H1 (cell line): Measurements from ENCODE around the gene EIF4A3. TPM values are rescaled to one million over a fixed set of nuclear protein-coding genes. Genes with fewer than 3 reads are reported as not detected.

Source experiments
- CHD7 ChIP-seq: fragments of 300-600 bp; sonication (generic); IDR thresholded peaks from 2 replicates; pipeline ENCODE4 v1.7.1; 2012; ENCODE audit warnings: low read length, moderate library complexity, mild to moderate bottlenecking, inconsistent platforms; ENCODE audit not compliant: insufficient replicate concordance
- polyA plus RNA-seq, 7 experiments: library from polyadenylated mRNA; depleted of rRNA in 3 of 7; stranded (reverse) in 5 of 7; unstranded in 2 of 7; fragments of >200 nt in 5 of 7; fragments of 200-250 nt in 2 of 7; gene quantifications; 1 replicate in 5 of 7; 2 replicates in 1 of 7; 4 replicates in 1 of 7; pipeline versions ENCODE4 v1.2.1 to v1.2.3, GENCODE V29; 2011 to 2013; ENCODE audit warnings: missing spikeins in 2 of 7, mixed read lengths in 2 of 7
- total RNA-seq: library from RNA; stranded (reverse); fragmentation: NEBNext Ultra II Directional; extraction: Animal tissue kit (Norgen Biotek cat#: 25700); gene quantifications from 2 replicates; pipeline ENCODE4 v1.2.1, GENCODE V29; 2021

Gene EIF4A3
- total and polyA plus RNA-seq, 2 of the 8 experiments (the other 6 are each of a cell fraction or from before 2014, with no cell fraction given): 142 to 146 TPM

GRCh38 chr17:80118601-80119270, 28.2 kb downstream of the EIF4A3 start (continued):
- TF ChIP-seq CHD7: no peak
